ENCODE results near the gene GSDME.

GSDME gene

GRCh38 chr7:24702755-24703154, 54.5 kb downstream of the GSDME start:
- no peak for FAIRE-seq

GRCh38 chr7:24701261-24702235, 55.7 kb downstream of the GSDME start:
- no peak for FAIRE-seq

GRCh38 chr7:24700521-24701260, 56.6 kb downstream of the GSDME start:
- no peak for FAIRE-seq

- FAIRE-seq, result no peak
Observed at GRCh38 chr7:24698531-24699266, 58.6 kb downstream of the GSDME start.

GRCh38 chr7:24697416-24697815, 59.8 kb downstream of the GSDME start:
- FAIRE-seq, result no peak

GRCh38 chr7:24692592-24692991, 64.7 kb downstream of the GSDME start:
- no peak for FAIRE-seq

GRCh38 chr7:24690251-24690650, 67.0 kb downstream of the GSDME start:
- no peak for FAIRE-seq

GRCh38 chr7:24685708-24686107, 71.6 kb downstream of the GSDME start:
- no peak for FAIRE-seq

- no peak for FAIRE-seq
Observed at GRCh38 chr7:24670782-24671181, 86.5 kb downstream of the GSDME start.

- FAIRE-seq, result no peak
Observed at GRCh38 chr7:24669971-24670591, 87.2 kb downstream of the GSDME start.

GRCh38 chr7:24668927-24669635, 88.2 kb downstream of the GSDME start:
- FAIRE-seq, result no peak

GRCh38 chr7:24665564-24666294, 91.5 kb downstream of the GSDME start:
- FAIRE-seq, result peak; percentile 43

GRCh38 chr7:24660546-24660945, 96.7 kb downstream of the GSDME start:
- FAIRE-seq, result no peak

- no peak for FAIRE-seq
Observed at GRCh38 chr7:24659505-24659904, 97.8 kb downstream of the GSDME start.

GRCh38 chr7:24657980-24658379, 99.3 kb downstream of the GSDME start:
- no peak for FAIRE-seq

GRCh38 chr7:24656608-24657007, 100.7 kb downstream of the GSDME start:
- FAIRE-seq, result no peak

- no peak for FAIRE-seq
Observed at GRCh38 chr7:24654305-24654704, 103.0 kb downstream of the GSDME start.

GRCh38 chr7:24653316-24654085, 103.8 kb downstream of the GSDME start:
- FAIRE-seq, result no peak

- no peak for FAIRE-seq
Observed at GRCh38 chr7:24652251-24652939, 104.9 kb downstream of the GSDME start.

Measured in endometrium (tissue), 2 donors.